Stimulated activated CD8-positive, alpha-beta memory T cell treated with anti-CD3 and anti-CD28 coated beads, Interleukin-7, amount 100 ng/mL, for 24 hours (primary cell): ENCODE measurements around the gene FOXO6.
A peak's percentile ranks its signal among the peaks of the same experiment; 100 is the strongest.

ENCODE experiments used
- DNase-seq: peaks from one replicate; pipeline ENCODE4 v3.0.0-alpha.2; 2020; ENCODE audit warnings: low read depth

Gene FOXO6

GRCh38 chr1:41409825-41410224, 48.6 kb downstream of the FOXO6 start:
- no peak for DNase-seq

GRCh38 chr1:41410462-41410861, 49.2 kb downstream of the FOXO6 start:
- no peak for DNase-seq

- DNase-seq: no peak
These were observed 50.0 kb downstream of the FOXO6 start for GRCh38 chr1:41411229-41411628.

GRCh38 chr1:41412748-41413147, 51.5 kb downstream of the FOXO6 start:
- no peak for DNase-seq

- DNase-seq: no peak
These were observed 52.6 kb downstream of the FOXO6 start for GRCh38 chr1:41413748-41414281.

- no peak for DNase-seq
These were observed 53.1 kb downstream of the FOXO6 start for GRCh38 chr1:41414296-41414695.

GRCh38 chr1:41414716-41415306, 53.6 kb downstream of the FOXO6 start:
- no peak for DNase-seq

GRCh38 chr1:41416081-41416480, 54.8 kb downstream of the FOXO6 start:
- no peak for DNase-seq

GRCh38 chr1:41416552-41417334, 55.5 kb downstream of the FOXO6 start:
- DNase-seq: peak; percentile 30

- no peak for DNase-seq
These were observed 56.1 kb downstream of the FOXO6 start for GRCh38 chr1:41417335-41417682.

- DNase-seq: no peak
These were observed 56.5 kb downstream of the FOXO6 start for GRCh38 chr1:41417746-41418145.

GRCh38 chr1:41418857-41419583, 57.8 kb downstream of the FOXO6 start:
- DNase-seq: no peak

- DNase-seq: no peak
These were observed 58.5 kb downstream of the FOXO6 start for GRCh38 chr1:41419584-41420295.

- no peak for DNase-seq
These were observed 59.1 kb downstream of the FOXO6 start for GRCh38 chr1:41420351-41420750.

GRCh38 chr1:41420860-41421259, 59.6 kb downstream of the FOXO6 start:
- DNase-seq: no peak

GRCh38 chr1:41422306-41422705, 61.1 kb downstream of the FOXO6 start:
- DNase-seq: no peak

GRCh38 chr1:41423511-41424191, 62.4 kb downstream of the FOXO6 start:
- no peak for DNase-seq

- DNase-seq: no peak
These were observed 63.4 kb downstream of the FOXO6 start for GRCh38 chr1:41424581-41425118.

GRCh38 chr1:41425369-41425768, 64.1 kb downstream of the FOXO6 start:
- DNase-seq: no peak

GRCh38 chr1:41426201-41426890, 65.1 kb downstream of the FOXO6 start:
- no peak for DNase-seq
